K562 (cell line): ENCODE measurements around the gene PRKCSH. TPM values are rescaled to one million over a fixed set of nuclear protein-coding genes. Genes with fewer than 3 reads are reported as not detected.

Experiments used
- ATAC-seq: fragments of 200-7000 bp; cut with Tn5 transposase; 3 replicates; pipeline ENCODE4 v1.9.1; 2020; ENCODE audit warnings: moderate library complexity
- BruUV-seq: library from RNA; stranded (reverse); fragments of 400-500 nt; replicated peaks from 2 replicates; lab custom pipeline; 2021; lab: Mats Ljungman, UMichigan
- CTCF ChIA-PET: fragments of 300-600 bp; formaldehyde crosslinking; extraction: SDS; loops from one replicate; lab custom pipeline; 2021; ENCODE audit warnings: low intra/inter-chr PET ratio; lab: Yijun Ruan, JAX
- POLR2A ChIA-PET: fragments of 300-600, 350-650 bp; sonication (Branson Sonifier 250); formaldehyde crosslinking; extraction: SDS; loops from one replicate; lab custom pipeline; 2021; ENCODE audit warnings: antibody characterized with exemption, inconsistent platforms; lab: Yijun Ruan, JAX
- DNase-seq, 4 experiments: peaks; one replicate each; pipeline versions ENCODE4 v3.0.0 to v3.0.0-alpha.2; 2011 to 2018; ENCODE audit warnings: low spot score in 3 of 4, mixed read lengths in 3 of 4; ENCODE audit errors: extremely low read depth in 1 of 4
- FAIRE-seq: peaks from 2 replicates; lab custom pipeline; 2011; peaks lifted over from hg19 to GRCh38; lab: Jason Lieb, UNC
- H2AFZ ChIP-seq: 2 replicates; pipeline ENCODE4 v1.6.0; 2011; ENCODE audit warnings: low read depth, low read length, control low read depth, inconsistent platforms
- H3K27ac ChIP-seq: fragments of 200-600 bp; 3 replicates; pipeline ENCODE4 v1.8.0; 2011; ENCODE audit warnings: low read depth, mild to moderate bottlenecking, control low read depth, inconsistent platforms, low read length, moderate library complexity, mixed read lengths; ENCODE audit errors: extremely low read depth
- H3K27me3 ChIP-seq, 2 experiments: fragments of 300-600 bp in 1 of 2; 2 replicates in 1 of 2; 3 replicates in 1 of 2; pipeline versions ENCODE4 v1.6.0 to v1.8.0; 2011; ENCODE audit warnings: inconsistent platforms in 2 of 2, low read length in 2 of 2, mild to moderate bottlenecking in 1 of 2, mixed read lengths in 1 of 2, moderate library complexity in 1 of 2; ENCODE audit not compliant: control insufficient read depth in 2 of 2, insufficient read depth in 2 of 2
- H3K36me3 ChIP-seq: fragments of 300-600 bp; 3 replicates; pipeline ENCODE4 v1.8.0; 2011; ENCODE audit warnings: mild to moderate bottlenecking, low read length, inconsistent platforms; ENCODE audit not compliant: control insufficient read depth, insufficient read depth
- H3K4me1 ChIP-seq, 2 experiments: fragments of 200-600 bp in 1 of 2; replicated peaks in 1 of 2; 2 replicates in 1 of 2; 3 replicates in 1 of 2; pipeline versions ENCODE4 v1.5.1 to v1.8.0; 2011; ENCODE audit warnings: inconsistent platforms in 2 of 2, low read length in 2 of 2, mild to moderate bottlenecking in 1 of 2, mixed read lengths in 1 of 2, moderate library complexity in 1 of 2; ENCODE audit not compliant: control insufficient read depth in 2 of 2, insufficient read depth in 2 of 2
- H3K4me2 ChIP-seq: 2 replicates; pipeline ENCODE4 v1.6.1; 2011; ENCODE audit warnings: low read length, control low read depth, inconsistent platforms, mixed read lengths; ENCODE audit not compliant: insufficient read depth
- H3K4me3 ChIP-seq: fragments of 200-600 bp; sonication (generic), shearing (Covaris generic); 2 replicates; pipeline ENCODE4 v1.5.1; 2016; ENCODE audit warnings: control low read depth, inconsistent platforms
- H3K79me2 ChIP-seq: fragments of 200-600 bp; 3 replicates; pipeline ENCODE4 v1.8.0; 2011; ENCODE audit warnings: low read length, inconsistent platforms; ENCODE audit not compliant: control insufficient read depth, insufficient read depth
- H3K9ac ChIP-seq, 2 experiments: 2 replicates each; pipeline versions ENCODE4 v1.6.0 to v1.6.1; 2011; ENCODE audit warnings: low read depth in 2 of 2, low read length in 2 of 2, control low read depth in 1 of 2, inconsistent platforms in 1 of 2, mild to moderate bottlenecking in 1 of 2, mixed read lengths in 1 of 2; ENCODE audit not compliant: insufficient read depth in 1 of 2
- H3K9me1 ChIP-seq: one replicate; pipeline ENCODE4 v1.6.0; 2011; ENCODE audit warnings: inconsistent platforms, mild to moderate bottlenecking, low read length, moderate library complexity; ENCODE audit not compliant: control insufficient read depth, insufficient read depth
- H3K9me3 ChIP-seq: replicated peaks from 2 replicates; pipeline ENCODE4 v1.5.1; 2011; ENCODE audit warnings: low read depth, low read length, inconsistent platforms; ENCODE audit not compliant: control insufficient read depth, insufficient read depth
- H4K20me1 ChIP-seq: replicated peaks from 2 replicates; pipeline ENCODE4 v1.6.1; 2011; ENCODE audit warnings: low read length, inconsistent platforms, mixed read lengths; ENCODE audit not compliant: control insufficient read depth, insufficient read depth
- BRD9 ChIP-seq: fragments of 450-650 bp; IDR thresholded peaks from 2 replicates; pipeline ENCODE4 v1.6.1; 2018; ENCODE audit warnings: low read depth; ENCODE audit not compliant: partially characterized antibody
- HDAC1 ChIP-seq, 2 experiments: fragments of 450-650 bp; IDR thresholded peaks; 2 replicates each; pipeline ENCODE4 v1.6.1; 2016 to 2017; ENCODE audit warnings: inconsistent platforms in 1 of 2, mild to moderate bottlenecking in 1 of 2, moderate library complexity in 1 of 2
- RAD21 ChIP-seq, 2 experiments: fragments of 250-450 bp in 1 of 2; fragments of 450-650 bp in 1 of 2; sonication (Bioruptor Pico) in 1 of 2; formaldehyde crosslinking in 1 of 2; IDR thresholded peaks in 1 of 2; conservative IDR thresholded peaks in 1 of 2; 2 replicates each; pipeline versions ENCODE4 v1.4.0 to v1.8.0; 2020 to 2022; ENCODE audit warnings: mild to moderate bottlenecking in 2 of 2, moderate library complexity in 1 of 2
- RBFOX2 ChIP-seq: fragments of 200-400 bp; formaldehyde crosslinking; IDR thresholded peaks from 2 replicates; pipeline ENCODE4 v1.6.1; 2017; ENCODE audit warnings: low read depth, mild to moderate bottlenecking, low read length, moderate library complexity
- SMARCA4 ChIP-seq: fragments of 450-650 bp; IDR thresholded peaks from 2 replicates; pipeline ENCODE4 v1.6.1; 2016
- ZBTB7A ChIP-seq: IDR thresholded peaks from 2 replicates; pipeline ENCODE4 v1.6.1; 2011; ENCODE audit warnings: low read depth, mild to moderate bottlenecking, low read length, moderate library complexity, borderline replicate concordance; ENCODE audit not compliant: control insufficient read depth
- WGBS: fragments of 100-300 bp; shearing (Covaris generic); methylation state at CpG from one replicate; pipeline ENCODE4 v1.1.6; 2016; ENCODE audit warnings: low coverage, mixed read lengths; ENCODE audit not compliant: insufficient coverage; ENCODE audit errors: missing lambda C conversion rate; 5-methylcytosine and 5-hydroxymethylcytosine counted together
- in situ Hi-C: fragments of 300-500 bp; cut with MboI; formaldehyde crosslinking; loops from 4 replicates; pipeline ENCODE4 v1.15.0; 2018; ENCODE audit warnings: inconsistent platforms, mixed read lengths
- intact Hi-C: fragments of 100-400 bp; cut with micrococcal nuclease; formaldehyde crosslinking; loops from 2 replicates; pipeline ENCODE4 v1.14.2; 2022
- polyA plus RNA-seq, 8 experiments: library from polyadenylated mRNA; depleted of rRNA in 4 of 8; stranded (reverse) in 5 of 8; unstranded in 3 of 8; fragments of >200 nt; fragmentation: Nextera tagmentation in 2 of 8; fragmentation: Illumina TruSeq in 1 of 8; extraction: Ambion mirVana in 2 of 8; extraction: Trizol in 1 of 8; gene quantifications; 2 replicates each; pipeline versions ENCODE4 v1.2.1 to v1.2.3, GENCODE V29; 2011 to 2014; ENCODE audit warnings: inconsistent platforms in 1 of 8, missing spikeins in 1 of 8
- total RNA-seq, 7 experiments: library from RNA; depleted of rRNA in 6 of 7; stranded (reverse); fragments of >200 nt in 6 of 7; fragmentation: Illumina TruSeq in 2 of 7; extraction: Trizol in 2 of 7; gene quantifications; 2 replicates each; pipeline versions ENCODE4 v1.2.1 to v1.2.3, GENCODE V29; 2011 to 2021; ENCODE audit warnings: low replicate concordance in 1 of 7
- TF ChIP-seq, protein P1 (sequence below), 3 experiments: IDR thresholded peaks in 2 of 3; conservative IDR thresholded peaks in 1 of 3; 2 replicates each; pipeline ENCODE4 v1.5.1; 2011 to 2012; ENCODE audit warnings: low read length in 3 of 3, mild to moderate bottlenecking in 3 of 3, control low read depth in 2 of 3, improper control_type of control experiment in 1 of 3, inconsistent platforms in 1 of 3, low read depth in 1 of 3, mixed read lengths in 1 of 3, moderate library complexity in 1 of 3; ENCODE audit not compliant: insufficient read depth in 2 of 3
- TF ChIP-seq, protein P2 (sequence below): IDR thresholded peaks from 2 replicates; pipeline ENCODE4 v1.6.1; 2016; ENCODE audit warnings: missing genetic modification characterization, missing compliant biosample characterization
- TF ChIP-seq, protein P3 (sequence below): IDR thresholded peaks from 2 replicates; pipeline ENCODE4 v1.6.1; 2011; ENCODE audit warnings: borderline replicate concordance, low read depth, mild to moderate bottlenecking, moderate library complexity, low read length; ENCODE audit not compliant: insufficient read depth, poor library complexity, severe bottlenecking
- TF ChIP-seq, protein P4 (sequence below): fragments of 200-800 bp; sonication (Bioruptor generic); IDR thresholded peaks from 2 replicates; pipeline ENCODE4 v1.6.1; 2017; ENCODE audit warnings: missing genetic modification characterization, missing compliant biosample characterization

PRKCSH gene
- total and polyA plus RNA-seq, 9 of the 15 experiments (the other 6 are each of a cell fraction or from before 2014, with no cell fraction given): 2.3 to 297 (median 48.1) TPM

DNA sequence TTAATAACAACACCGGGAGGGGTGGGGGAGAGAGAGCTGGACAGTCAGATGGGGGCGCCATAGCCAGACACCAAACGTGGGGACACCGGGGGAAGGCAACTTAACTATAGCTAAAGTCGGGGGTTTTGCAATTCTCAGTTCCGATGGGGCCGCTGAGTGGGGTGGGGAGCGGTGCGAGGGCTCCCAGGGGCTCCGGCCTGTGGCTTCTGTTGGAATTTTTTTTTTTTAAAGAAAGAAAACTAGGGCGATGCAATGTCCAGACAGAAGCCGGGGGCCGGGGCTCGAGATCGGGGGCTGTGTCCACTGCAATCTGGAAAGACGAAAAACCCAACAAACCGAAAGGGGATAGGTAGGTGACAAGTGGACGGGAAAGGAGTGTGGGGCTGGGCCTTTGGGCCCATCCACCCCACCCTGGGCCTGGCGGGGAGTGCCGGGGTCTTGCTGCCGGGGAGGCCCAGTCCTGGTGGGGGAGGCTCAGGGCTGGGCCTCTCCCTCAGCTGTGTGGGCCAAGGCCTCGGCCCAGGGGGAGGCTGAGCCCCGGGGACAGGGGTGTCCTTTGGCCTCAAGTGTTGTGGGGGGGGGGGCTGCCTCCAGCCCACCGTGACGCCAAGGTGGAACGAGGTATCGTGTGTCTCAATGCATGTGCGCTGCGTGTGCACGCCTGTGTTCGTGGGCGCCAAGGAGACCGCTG is 17.3 kb downstream of the PRKCSH start:
- intact Hi-C loops: loop anchor here (2.0 kb wide), 1 partner anchor 30 kb away; no protein-coding TSS in a partner anchor
- TF ChIP-seq, protein P1, sequence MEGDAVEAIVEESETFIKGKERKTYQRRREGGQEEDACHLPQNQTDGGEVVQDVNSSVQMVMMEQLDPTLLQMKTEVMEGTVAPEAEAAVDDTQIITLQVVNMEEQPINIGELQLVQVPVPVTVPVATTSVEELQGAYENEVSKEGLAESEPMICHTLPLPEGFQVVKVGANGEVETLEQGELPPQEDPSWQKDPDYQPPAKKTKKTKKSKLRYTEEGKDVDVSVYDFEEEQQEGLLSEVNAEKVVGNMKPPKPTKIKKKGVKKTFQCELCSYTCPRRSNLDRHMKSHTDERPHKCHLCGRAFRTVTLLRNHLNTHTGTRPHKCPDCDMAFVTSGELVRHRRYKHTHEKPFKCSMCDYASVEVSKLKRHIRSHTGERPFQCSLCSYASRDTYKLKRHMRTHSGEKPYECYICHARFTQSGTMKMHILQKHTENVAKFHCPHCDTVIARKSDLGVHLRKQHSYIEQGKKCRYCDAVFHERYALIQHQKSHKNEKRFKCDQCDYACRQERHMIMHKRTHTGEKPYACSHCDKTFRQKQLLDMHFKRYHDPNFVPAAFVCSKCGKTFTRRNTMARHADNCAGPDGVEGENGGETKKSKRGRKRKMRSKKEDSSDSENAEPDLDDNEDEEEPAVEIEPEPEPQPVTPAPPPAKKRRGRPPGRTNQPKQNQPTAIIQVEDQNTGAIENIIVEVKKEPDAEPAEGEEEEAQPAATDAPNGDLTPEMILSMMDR (IDR thresholded peaks at IDR 0.05 in 2 of 3, conservative IDR thresholded peaks at IDR 0.05 in 1 of 3; ENCODE audit: insufficient read depth in 2 of 3, low read depth in 1 of 3, low read length in 3 of 3): peak; percentile 46 to 52 (median 46)
- TF ChIP-seq SMARCA4: 0 out of 2 replicates have a peak, but pooled peaks have one; percentile 2
- TF ChIP-seq, protein P2, sequence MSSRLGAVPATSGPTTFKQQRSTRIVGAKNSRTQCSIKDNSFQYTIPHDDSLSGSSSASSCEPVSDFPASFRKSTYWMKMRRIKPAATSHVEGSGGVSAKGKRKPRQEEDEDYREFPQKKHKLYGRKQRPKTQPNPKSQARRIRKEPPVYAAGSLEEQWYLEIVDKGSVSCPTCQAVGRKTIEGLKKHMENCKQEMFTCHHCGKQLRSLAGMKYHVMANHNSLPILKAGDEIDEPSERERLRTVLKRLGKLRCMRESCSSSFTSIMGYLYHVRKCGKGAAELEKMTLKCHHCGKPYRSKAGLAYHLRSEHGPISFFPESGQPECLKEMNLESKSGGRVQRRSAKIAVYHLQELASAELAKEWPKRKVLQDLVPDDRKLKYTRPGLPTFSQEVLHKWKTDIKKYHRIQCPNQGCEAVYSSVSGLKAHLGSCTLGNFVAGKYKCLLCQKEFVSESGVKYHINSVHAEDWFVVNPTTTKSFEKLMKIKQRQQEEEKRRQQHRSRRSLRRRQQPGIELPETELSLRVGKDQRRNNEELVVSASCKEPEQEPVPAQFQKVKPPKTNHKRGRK (tag): peak; percentile 3; the same call in 1 of the 2 replicates
- peak; percentile 39 for TF ChIP-seq RBFOX2
- no peak for TF ChIP-seq HDAC1 (IDR thresholded peaks at IDR 0.05)
- TF ChIP-seq, protein P3, sequence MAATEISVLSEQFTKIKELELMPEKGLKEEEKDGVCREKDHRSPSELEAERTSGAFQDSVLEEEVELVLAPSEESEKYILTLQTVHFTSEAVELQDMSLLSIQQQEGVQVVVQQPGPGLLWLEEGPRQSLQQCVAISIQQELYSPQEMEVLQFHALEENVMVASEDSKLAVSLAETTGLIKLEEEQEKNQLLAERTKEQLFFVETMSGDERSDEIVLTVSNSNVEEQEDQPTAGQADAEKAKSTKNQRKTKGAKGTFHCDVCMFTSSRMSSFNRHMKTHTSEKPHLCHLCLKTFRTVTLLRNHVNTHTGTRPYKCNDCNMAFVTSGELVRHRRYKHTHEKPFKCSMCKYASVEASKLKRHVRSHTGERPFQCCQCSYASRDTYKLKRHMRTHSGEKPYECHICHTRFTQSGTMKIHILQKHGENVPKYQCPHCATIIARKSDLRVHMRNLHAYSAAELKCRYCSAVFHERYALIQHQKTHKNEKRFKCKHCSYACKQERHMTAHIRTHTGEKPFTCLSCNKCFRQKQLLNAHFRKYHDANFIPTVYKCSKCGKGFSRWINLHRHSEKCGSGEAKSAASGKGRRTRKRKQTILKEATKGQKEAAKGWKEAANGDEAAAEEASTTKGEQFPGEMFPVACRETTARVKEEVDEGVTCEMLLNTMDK: peak; percentile 39
- TF ChIP-seq ZBTB7A: 0 out of 2 replicates have a peak, but pooled peaks have one; percentile 29
- TF ChIP-seq BRD9: no peak
- TF ChIP-seq RAD21 (CRISPR knock-in tag; conservative IDR thresholded peaks at IDR 0.05 in 1 of 2, IDR thresholded peaks at IDR 0.05 in 1 of 2): peak in 1 of 2 experiments; percentile 23; a peak in 1 of 4 replicates
- TF ChIP-seq, protein P4, sequence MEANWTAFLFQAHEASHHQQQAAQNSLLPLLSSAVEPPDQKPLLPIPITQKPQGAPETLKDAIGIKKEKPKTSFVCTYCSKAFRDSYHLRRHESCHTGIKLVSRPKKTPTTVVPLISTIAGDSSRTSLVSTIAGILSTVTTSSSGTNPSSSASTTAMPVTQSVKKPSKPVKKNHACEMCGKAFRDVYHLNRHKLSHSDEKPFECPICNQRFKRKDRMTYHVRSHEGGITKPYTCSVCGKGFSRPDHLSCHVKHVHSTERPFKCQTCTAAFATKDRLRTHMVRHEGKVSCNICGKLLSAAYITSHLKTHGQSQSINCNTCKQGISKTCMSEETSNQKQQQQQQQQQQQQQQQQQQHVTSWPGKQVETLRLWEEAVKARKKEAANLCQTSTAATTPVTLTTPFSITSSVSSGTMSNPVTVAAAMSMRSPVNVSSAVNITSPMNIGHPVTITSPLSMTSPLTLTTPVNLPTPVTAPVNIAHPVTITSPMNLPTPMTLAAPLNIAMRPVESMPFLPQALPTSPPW (CRISPR knock-in tag): peak; percentile 28; the same call in 1 of the 2 replicates

More for the DNA sequence above, 17.3 kb downstream of the PRKCSH start:
- Histone ChIP-seq H3K4me2 (no peak overlapping the region), H3K27ac (no peak overlapping the region), H3K79me2 (no peaks in the 10 kb centered on the region), H3K9me1 (no peaks in the 10 kb centered on the region), H3K4me3 (no peak overlapping the region), H2AFZ (0 out of 2 replicates have a peak overlapping the region, but pooled peaks have one; percentile 35), H3K36me3 (peaks cover 29% of the 10 kb centered on the region; the same call in 1 of the 3 replicates), H3K27me3 (peaks cover 0 to under 1% of the 10 kb centered on the region in 2 experiments; a peak in 1 of 5 replicates), H3K9me3 (no peaks in the 10 kb centered on the region), H4K20me1 (no peaks in the 10 kb centered on the region), H3K9ac (peak overlapping the region in 1 of 2 experiments; percentile 65; a peak in 1 of 4 replicates), H3K4me1 (peaks cover 0 to 54% of the 10 kb centered on the region in 2 experiments; a peak in 3 of 5 replicates)
- peak; percentile 32 to 56 (median 42) for DNase-seq
- WGBS: 65% methylated on average over 22 of the region's 33 CpGs
- CTCF ChIA-PET: interaction anchor here (0.7 to 0.8 kb wide), 2 partner anchors 30 to 135 kb away, joined by 3 to 5 read pairs; no protein-coding TSS in a partner anchor
- in situ Hi-C loops: no loop called here
- peak; percentile 78 for FAIRE-seq
- no TSS peak for BruUV-seq
- POLR2A ChIA-PET: no interaction called here
- ATAC-seq: peak; percentile 70
